ENCODE measurements around the gene CYSLTR2. TPM values are rescaled to one million over a fixed set of nuclear protein-coding genes. Genes with fewer than 3 reads are reported as not detected.

Gene CYSLTR2
- total RNA-seq, 1 experiment from 2014 or later, result not detected

DNA sequence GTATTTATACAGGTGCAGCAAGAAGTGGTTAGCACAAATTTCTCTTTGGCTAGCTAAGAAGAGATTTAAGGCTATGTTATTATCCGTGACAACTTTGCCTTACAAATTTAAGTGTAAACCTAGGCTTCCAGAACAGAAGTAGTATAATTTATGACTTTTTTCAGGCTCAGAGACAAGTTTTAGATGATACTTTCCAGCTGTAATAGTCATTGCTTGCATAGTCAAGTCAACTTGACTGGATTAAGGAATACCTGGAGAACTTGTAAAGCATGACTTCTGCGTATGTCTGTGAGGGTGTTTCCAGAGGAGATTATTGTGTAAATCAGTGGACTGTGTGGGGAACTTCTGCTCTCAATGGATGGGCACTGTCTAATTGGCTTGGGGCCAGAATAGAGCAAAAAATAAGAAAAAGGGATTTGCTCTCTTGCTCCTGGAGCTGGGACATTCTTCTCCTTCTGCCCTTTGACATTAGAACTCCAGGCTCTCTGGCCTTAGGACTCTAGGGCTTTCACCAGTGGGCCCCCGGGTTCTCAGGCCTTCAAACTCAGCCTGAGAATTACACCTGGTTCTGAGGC lies 33.0 kb downstream of the CYSLTR2 start:
- CTCF ChIA-PET, result no interaction called here
- intact Hi-C loops (cut with micrococcal nuclease; ENCODE audit: unreplicated experiment), result no loop called here
- POLR2A ChIA-PET (ENCODE audit: unreplicated experiment), result no interaction called here

DNA sequence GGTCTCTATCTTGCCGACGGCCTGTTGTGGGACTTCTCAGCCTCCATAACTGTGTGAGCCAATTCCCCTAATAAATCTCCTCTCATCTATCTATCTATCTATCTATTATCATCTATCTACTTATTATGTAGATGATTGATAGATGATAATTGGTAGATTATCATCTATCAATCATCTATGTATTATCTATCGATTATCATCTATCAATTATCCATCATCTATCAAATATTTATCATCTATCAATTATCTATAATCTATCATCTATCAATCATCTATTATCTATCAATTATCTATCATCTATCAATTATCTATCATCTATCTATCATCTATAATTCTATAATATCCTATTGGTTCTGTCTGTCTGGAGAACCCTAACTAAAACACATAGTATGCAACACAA lies 33.5 kb downstream of the CYSLTR2 start:
- 0 out of 2 replicates have a peak, but pooled peaks cover 1% of the 10 kb centered on the region for H3K27me3 ChIP-seq (ENCODE audit: insufficient read depth, low read depth)
- TF ChIP-seq EZH2 (IDR thresholded peaks at IDR 0.05; ENCODE audit: low read depth) (no peak), CTCF (conservative IDR thresholded peaks at IDR 0.05) (no peak)
- no peak overlapping the region for H3K4me3 ChIP-seq
- ChIA-PET CTCF (no interaction called here), POLR2A (ENCODE audit: unreplicated experiment) (no interaction called here)
- no peaks in the 10 kb centered on the region for H3K79me2 ChIP-seq (ENCODE audit: low read depth)
- BruUV-seq (replicated peaks), result no TSS peak
- no peaks in the 10 kb centered on the region for H3K9me3 ChIP-seq (ENCODE audit: insufficient read depth, low read depth)
- intact Hi-C loops (cut with micrococcal nuclease; ENCODE audit: unreplicated experiment), result no loop called here
- no peak for DNase-seq
- H4K20me1 ChIP-seq (ENCODE audit: insufficient read depth), result no peaks in the 10 kb centered on the region
- no peaks in the 10 kb centered on the region for H3K4me1 ChIP-seq (replicated peaks; ENCODE audit: insufficient read depth)
- no peaks in the 10 kb centered on the region for H3K36me3 ChIP-seq (ENCODE audit: low read depth)
- no peak overlapping the region for H2AFZ ChIP-seq
- no peak overlapping the region for H3K27ac ChIP-seq
- no peaks in the 10 kb centered on the region for H3K9me2 ChIP-seq (ENCODE audit: insufficient read depth)
- no peaks in the 10 kb centered on the region for H3F3A ChIP-seq (ENCODE audit: insufficient read depth, low read depth)
- H3K4me2 ChIP-seq, result no peak overlapping the region

More for the DNA sequence above, 33.0 kb downstream of the CYSLTR2 start:
- no peaks in the 10 kb centered on the region for H3K9me2 ChIP-seq (ENCODE audit: insufficient read depth)
- 0 out of 2 replicates have a peak, but pooled peaks cover 7% of the 10 kb centered on the region for H3K27me3 ChIP-seq (ENCODE audit: insufficient read depth, low read depth)
- BruUV-seq (replicated peaks), result no TSS peak
- no peak for TF ChIP-seq CTCF (conservative IDR thresholded peaks at IDR 0.05)
- no peak for TF ChIP-seq EZH2 (IDR thresholded peaks at IDR 0.05; ENCODE audit: low read depth)
- no peaks in the 10 kb centered on the region for H3F3A ChIP-seq (ENCODE audit: insufficient read depth, low read depth)
- no peak for DNase-seq
- no peak overlapping the region for H3K4me3 ChIP-seq
- H2AFZ ChIP-seq, result no peak overlapping the region
- H3K4me1 ChIP-seq (replicated peaks; ENCODE audit: insufficient read depth), result no peaks in the 10 kb centered on the region
- no peak overlapping the region for H3K4me2 ChIP-seq
- H3K27ac ChIP-seq, result no peak overlapping the region
- H3K36me3 ChIP-seq (ENCODE audit: low read depth), result no peaks in the 10 kb centered on the region
- no peaks in the 10 kb centered on the region for H3K79me2 ChIP-seq (ENCODE audit: low read depth)
- no peaks in the 10 kb centered on the region for H4K20me1 ChIP-seq (ENCODE audit: insufficient read depth)
- H3K9me3 ChIP-seq (ENCODE audit: insufficient read depth, low read depth), result no peaks in the 10 kb centered on the region

DNA sequence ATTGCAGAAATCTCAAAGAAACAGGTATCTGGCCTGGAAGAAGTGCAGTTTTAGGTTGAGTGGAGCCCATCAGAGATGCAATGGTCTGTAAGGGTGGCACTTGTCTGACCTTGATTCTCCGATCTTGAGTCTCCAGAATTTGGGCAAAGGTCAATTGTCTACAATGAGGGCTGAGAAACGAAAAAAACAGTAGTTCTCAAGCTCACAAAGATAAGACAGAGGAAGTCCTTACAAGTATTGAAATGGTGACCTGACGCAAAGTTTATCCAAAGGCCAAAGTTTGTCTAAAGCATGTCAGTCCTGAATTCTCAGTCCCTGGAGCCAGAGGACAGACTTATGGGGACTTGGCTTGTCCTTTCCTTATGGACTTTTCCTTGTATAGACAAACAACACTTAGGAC lies 40.3 kb downstream of the CYSLTR2 start:
- intact Hi-C loops (cut with micrococcal nuclease; ENCODE audit: unreplicated experiment), result no loop called here
- no peak for DNase-seq
- TF ChIP-seq CTCF (conservative IDR thresholded peaks at IDR 0.05), result no peak
- no peak for TF ChIP-seq EZH2 (IDR thresholded peaks at IDR 0.05; ENCODE audit: low read depth)
- Histone ChIP-seq H3K4me1 (replicated peaks; ENCODE audit: insufficient read depth) (no peaks in the 10 kb centered on the region), H3K9me2 (ENCODE audit: insufficient read depth) (no peaks in the 10 kb centered on the region), H3K79me2 (ENCODE audit: low read depth) (no peaks in the 10 kb centered on the region), H3K4me2 (no peak overlapping the region), H4K20me1 (ENCODE audit: insufficient read depth) (no peaks in the 10 kb centered on the region), H2AFZ (no peak overlapping the region), H3F3A (ENCODE audit: insufficient read depth, low read depth) (no peaks in the 10 kb centered on the region), H3K36me3 (ENCODE audit: low read depth) (no peaks in the 10 kb centered on the region), H3K4me3 (no peak overlapping the region), H3K27me3 (ENCODE audit: insufficient read depth, low read depth) (no peaks in the 10 kb centered on the region), H3K9me3 (ENCODE audit: insufficient read depth, low read depth) (no peaks in the 10 kb centered on the region), H3K27ac (no peak overlapping the region)
- ChIA-PET CTCF (no interaction called here), POLR2A (ENCODE audit: unreplicated experiment) (no interaction called here)
- no TSS peak for BruUV-seq (replicated peaks)

All from PC-9 (cell line).